ENCODE data around the gene RRP15. TPM values are rescaled to one million over a fixed set of nuclear protein-coding genes. Genes with fewer than 3 reads are reported as not detected.

The RRP15 gene
- total and polyA plus RNA-seq, 9 of the 15 experiments (the other 6 are each of a cell fraction or from before 2014, with no cell fraction given) = 9.5 to 58.1 (median 29.3) TPM

- TF ChIP-seq ZHX1 (conservative IDR thresholded peaks at IDR 0.05; ENCODE audit: low read length) (no peak), KDM1A (IDR thresholded peaks at IDR 0.05) (peak; percentile 49 to 53; a peak in 3 of 4 replicates), ZNF436 (CRISPR knock-in tag; IDR thresholded peaks at IDR 0.05) (no peak), SUPT5H (IDR thresholded peaks at IDR 0.05) (no peak), MYBL2 (IDR thresholded peaks at IDR 0.05; ENCODE audit: low read depth) (no peak), MYBL2 (CRISPR knock-in tag; IDR thresholded peaks at IDR 0.05; ENCODE audit: borderline replicate concordance) (no peak), TAL1 (IDR thresholded peaks at IDR 0.05) (peak; percentile 43; the same call in 1 of the 2 replicates), TCF3 (CRISPR knock-in tag; IDR thresholded peaks at IDR 0.05) (peak; percentile 62), CBFA2T3 (IDR thresholded peaks at IDR 0.05) (peak; percentile 62), JUND (IDR thresholded peaks at IDR 0.05; ENCODE audit: borderline replicate concordance, low read depth, low read length) (no peak), JUND (tag; IDR thresholded peaks at IDR 0.05; ENCODE audit: borderline replicate concordance, low read depth, low read length) (no peak; the same call in 2 of the 3 replicates), BACH1 (tag; IDR thresholded peaks at IDR 0.05) (no peak), PHB2 (IDR thresholded peaks at IDR 0.05; ENCODE audit: low read depth) (no peak), STAT5A (IDR thresholded peaks at IDR 0.05; ENCODE audit: borderline replicate concordance, low read length) (peak; percentile 58; the same call in 1 of the 2 replicates), EP300 (IDR thresholded peaks at IDR 0.05; ENCODE audit: low read length) (peak; percentile 5; the same call in 1 of the 2 replicates), KLF16 (IDR thresholded peaks at IDR 0.05) (no peak), ZNF699 (CRISPR knock-in tag; IDR thresholded peaks at IDR 0.05; ENCODE audit: insufficient replicate concordance) (no peak), NR1H2 (CRISPR knock-in tag; IDR thresholded peaks at IDR 0.05) (no peak), CTCF (IDR thresholded peaks at IDR 0.05 in 2 of 3, conservative IDR thresholded peaks at IDR 0.05 in 1 of 3; ENCODE audit: insufficient read depth in 2 of 3, low read depth in 1 of 3, low read length in 3 of 3) (no peak), ZKSCAN1 (IDR thresholded peaks at IDR 0.05; ENCODE audit: low read depth, low read length) (no peak), CSDE1 (IDR thresholded peaks at IDR 0.05) (no peak), MTA2 (IDR thresholded peaks at IDR 0.05; ENCODE audit: low read depth) (no peak), ELK3 (CRISPR knock-in tag; IDR thresholded peaks at IDR 0.05) (no peak), HDAC1 (IDR thresholded peaks at IDR 0.05) (0 out of 4 replicates have a peak, but pooled peaks of 1 of the 2 experiments have one; percentile 23), THRA (IDR thresholded peaks at IDR 0.05) (no peak)
Measured at GRCh38 chr1:218275823-218276222, 9.3 kb upstream of the RRP15 start (continued).

Data from K562 (cell line).